Panc1 (cell line): Measurements from ENCODE around the gene SHKBP1. TPM values are rescaled to one million over a fixed set of nuclear protein-coding genes. Genes with fewer than 3 reads are reported as not detected.

Experiments
- ATAC-seq: fragments of 200-7000 bp; cut with Tn5 transposase; 2 replicates; pipeline ENCODE4 v1.9.1; 2020; ENCODE audit warnings: mild to moderate bottlenecking, moderate library complexity
- BruUV-seq: library from RNA; stranded (reverse); fragments of 400-500 nt; replicated peaks from 2 replicates; lab custom pipeline; 2021; lab: Mats Ljungman, UMichigan
- CTCF ChIA-PET: fragments of 300-600 bp; sonication (Branson Sonifier 250); formaldehyde crosslinking; loops from one replicate; lab custom pipeline; 2022; ENCODE audit warnings: antibody characterized with exemption; lab: Charles Lee
- POLR2A ChIA-PET: fragments of 300-600 bp; sonication (Branson Sonifier 250); formaldehyde crosslinking; loops from one replicate; lab custom pipeline; 2022; ENCODE audit warnings: antibody characterized with exemption; lab: Charles Lee
- DNase-seq: peaks from one replicate; pipeline ENCODE4 v3.0.0-alpha.2; 2010; ENCODE audit warnings: low read depth, low spot score
- H3K27ac ChIP-seq: 2 replicates; pipeline ENCODE4 v1.5.1; 2011; ENCODE audit warnings: mild to moderate bottlenecking, low read length, inconsistent platforms
- H3K27me3 ChIP-seq: fragments of 200-500 bp; sonication (Bioruptor generic); 2 replicates; pipeline ENCODE4 v1.6.0; 2014; ENCODE audit warnings: low read length, inconsistent platforms; ENCODE audit not compliant: control insufficient read depth, insufficient read depth
- H3K36me3 ChIP-seq: fragments of 200-500 bp; sonication (Bioruptor generic); 2 replicates; pipeline ENCODE4 v1.5.1; 2014; ENCODE audit warnings: inconsistent platforms, mild to moderate bottlenecking, low read length, moderate library complexity; ENCODE audit not compliant: control insufficient read depth, insufficient read depth
- H3K4me1 ChIP-seq: 2 replicates; pipeline ENCODE4 v1.5.1; 2011; ENCODE audit warnings: inconsistent platforms, mild to moderate bottlenecking, low read length, moderate library complexity; ENCODE audit not compliant: control insufficient read depth, insufficient read depth
- H3K4me3 ChIP-seq, 2 experiments: 2 replicates each; pipeline ENCODE4 v1.5.1; 2011 to 2012; ENCODE audit warnings: low read depth in 2 of 2, low read length in 2 of 2, mild to moderate bottlenecking in 2 of 2, inconsistent platforms in 1 of 2, moderate library complexity in 1 of 2
- H3K9me3 ChIP-seq: fragments of 200-500 bp; sonication (Bioruptor generic); 2 replicates; pipeline ENCODE4 v1.5.1; 2014; ENCODE audit warnings: low read depth, mild to moderate bottlenecking, inconsistent platforms, low read length, moderate library complexity; ENCODE audit not compliant: control insufficient read depth, insufficient read depth
- CTCF ChIP-seq: fragments of 450-650 bp; IDR thresholded peaks from 2 replicates; pipeline ENCODE4 v1.5.1; 2017; ENCODE audit warnings: mild to moderate bottlenecking
- POLR2AphosphoS5 ChIP-seq: IDR thresholded peaks from 2 replicates; pipeline ENCODE4 v1.6.1; 2012; ENCODE audit warnings: mild to moderate bottlenecking, low read depth, low read length, moderate library complexity
- REST ChIP-seq, 2 experiments: IDR thresholded peaks; 2 replicates each; pipeline ENCODE4 v1.6.1; 2011 to 2012; ENCODE audit warnings: low read depth in 2 of 2, control low read depth in 1 of 2, low read length in 1 of 2, mild to moderate bottlenecking in 1 of 2, moderate library complexity in 1 of 2; ENCODE audit not compliant: insufficient read depth in 1 of 2
- SIN3A ChIP-seq: IDR thresholded peaks from 2 replicates; pipeline ENCODE4 v1.6.1; 2012; ENCODE audit warnings: low read depth, mild to moderate bottlenecking, low read length, moderate library complexity, borderline replicate concordance; ENCODE audit not compliant: insufficient read depth
- TCF7L2 ChIP-seq: IDR thresholded peaks from 2 replicates; pipeline ENCODE4 v1.6.1; 2011; ENCODE audit warnings: mild to moderate bottlenecking, low read depth, low read length, inconsistent platforms
- in situ Hi-C: cut with HindIII; loops from 2 replicates; pipeline ENCODE4 v1.10.0; 2016; ENCODE audit warnings: low sequenced_read_pairs, low pct_unique_long_range_greater_than_20kb
- intact Hi-C: fragments of 100-400 bp; cut with micrococcal nuclease; formaldehyde crosslinking; loops from one replicate; pipeline ENCODE4 v1.10.0; 2022; ENCODE audit not compliant: unreplicated experiment
- total RNA-seq: library from RNA; stranded (reverse); gene quantifications from one replicate; pipeline ENCODE4 v1.2.1, GENCODE V29; 2021; ENCODE audit not compliant: unreplicated experiment

SHKBP1 gene
- total RNA-seq, 1 experiment from 2014 or later: 55.9 TPM

GRCh38 chr19:40575326-40575725, 1.3 kb upstream of the SHKBP1 start:
- no peak for TF ChIP-seq TCF7L2
- TF ChIP-seq POLR2AphosphoS5: no peak
- TF ChIP-seq SIN3A: no peak
- no peak for TF ChIP-seq REST (IDR thresholded peaks at IDR 0.05; ENCODE audit: insufficient read depth in 1 of 2, low read depth in 2 of 2, low read length in 1 of 2)
- TF ChIP-seq CTCF: no peak
- ChIA-PET POLR2A (no interaction called here), CTCF (interaction anchor here (0.7 kb wide), 1 partner anchor 110 kb away, joined by 3 read pairs; no protein-coding TSS in a partner anchor)
- H3K27ac ChIP-seq: no peak overlapping the region
- no TSS peak for BruUV-seq
- intact Hi-C loops (no loop called here), in situ Hi-C loops (no loop called here)
- ATAC-seq (no peak), DNase-seq (no peak)
- H3K27me3 ChIP-seq: no peaks in the 10 kb centered on the region
- H3K4me1 ChIP-seq: no peaks in the 10 kb centered on the region; the same call in 1 of the 2 replicates
- H3K36me3 ChIP-seq: no peaks in the 10 kb centered on the region
- H3K9me3 ChIP-seq: no peaks in the 10 kb centered on the region
- no peak overlapping the region for H3K4me3 ChIP-seq

GRCh38 chr19:40576151-40576584, 505 bp upstream of the SHKBP1 start:
- intact Hi-C loops: no loop called here

More at GRCh38 chr19:40576151-40576584, 505 bp upstream of the SHKBP1 start:
- Histone ChIP-seq H3K36me3 (no peaks in the 10 kb centered on the region), H3K27me3 (no peaks in the 10 kb centered on the region), H3K27ac (peak overlapping the region; percentile 48; the same call in 1 of the 2 replicates), H3K4me3 (peak overlapping the region; percentile 74 to 82), H3K9me3 (no peaks in the 10 kb centered on the region), H3K4me1 (no peaks in the 10 kb centered on the region; the same call in 1 of the 2 replicates)
- no peak for TF ChIP-seq POLR2AphosphoS5
- no peak for TF ChIP-seq REST (IDR thresholded peaks at IDR 0.05; ENCODE audit: insufficient read depth in 1 of 2, low read depth in 2 of 2, low read length in 1 of 2)
- no peak for TF ChIP-seq SIN3A
- TF ChIP-seq TCF7L2: no peak
- no peak for TF ChIP-seq CTCF
- ChIA-PET CTCF (no interaction called here), POLR2A (no interaction called here)
- BruUV-seq: no TSS peak
- in situ Hi-C loops: no loop called here
- peak; percentile 70 for ATAC-seq
- no peak for DNase-seq
